Inflammatory macrophage treated with lipopolysaccharide for 4 hours (primary cell): Measurements from ENCODE around the gene KRTAP2-1.
"Not testable (repeated sequence)": the region's sequence is repeated elsewhere in the genome, so short reads cannot be mapped to it uniquely, and the experiment has no call there.

Experiments used
- DNase-seq: peaks from one replicate; pipeline ENCODE4 v3.0.0-alpha.2; 2020

Gene KRTAP2-1

GRCh38 chr17:41010441-41010840 is 36.7 kb downstream of the KRTAP2-1 start:
- DNase-seq = no peak

- no peak for DNase-seq
These were observed 37.2 kb downstream of the KRTAP2-1 start for GRCh38 chr17:41009936-41010335.

DNA sequence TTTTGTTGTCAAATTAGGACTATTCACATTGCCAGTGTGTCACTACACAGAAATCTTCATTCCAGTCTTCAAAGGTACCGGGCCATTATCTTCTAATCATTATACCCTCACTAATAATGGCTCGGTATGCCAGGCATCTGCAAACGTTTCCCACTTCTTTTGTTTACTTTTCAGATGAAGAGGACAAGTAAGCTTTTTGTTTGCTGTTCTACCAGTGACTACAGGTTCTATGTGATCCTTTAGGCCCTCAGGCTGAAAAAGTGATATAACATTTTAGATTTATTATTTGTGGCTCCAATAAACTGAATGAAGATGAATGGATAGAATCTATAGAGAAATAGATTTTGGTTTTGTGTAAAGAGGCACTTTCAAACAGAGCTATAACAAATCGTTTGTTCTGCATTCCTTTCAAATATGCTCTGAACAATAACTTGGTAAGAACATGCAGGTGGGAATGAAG is 37.8 kb downstream of the KRTAP2-1 start:
- no peak for DNase-seq

DNA sequence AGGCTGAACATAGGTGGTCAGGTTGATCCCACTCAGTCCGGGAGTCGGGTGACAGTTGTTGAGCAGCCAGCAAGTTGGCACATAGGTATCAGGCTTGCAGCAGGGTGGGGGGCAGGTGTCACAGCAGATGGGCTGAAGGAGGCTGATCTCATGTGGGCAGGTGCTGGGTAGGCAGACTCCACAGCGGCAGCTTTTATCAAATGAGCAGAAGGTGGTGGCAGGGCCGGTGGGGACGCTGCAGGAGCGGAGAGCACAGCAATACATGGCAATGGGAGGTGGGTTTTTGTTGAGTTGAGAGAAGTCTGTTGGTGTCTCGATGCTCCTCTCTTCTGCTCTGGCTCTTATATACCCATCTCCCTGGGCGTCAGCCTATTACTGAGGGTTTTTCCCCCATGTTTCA is 38.3 kb downstream of the KRTAP2-1 start, which contains the start of gene KRTAP3-1:
Gene KRTAP3-1, minus strand, starts transcription at position 318 of the 400 bp plus-strand sequence. Its CDS starts 54 bp downstream, at position 264.
- no peak for DNase-seq

- no peak for DNase-seq
These were observed 42.7 kb downstream of the KRTAP2-1 start for GRCh38 chr17:41004397-41004796.

DNA sequence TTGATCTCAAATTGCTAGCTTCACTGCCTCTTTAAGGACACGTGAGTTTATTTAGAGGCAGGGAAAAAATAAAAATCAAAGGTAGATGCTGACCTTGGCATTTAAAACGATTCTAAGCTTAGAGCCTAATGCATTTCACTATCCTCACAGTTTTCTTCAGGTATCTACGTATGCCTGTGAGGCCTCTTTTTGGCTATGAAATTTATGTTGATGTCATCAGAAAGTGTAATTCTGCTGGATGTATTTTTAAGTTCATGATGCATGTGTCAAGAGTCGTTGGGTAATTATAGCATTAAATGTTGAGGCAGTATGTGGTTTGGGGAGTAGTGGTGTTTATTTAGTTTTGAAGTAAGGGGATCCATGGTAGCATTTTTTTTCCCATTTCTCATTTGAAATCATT is 43.2 kb downstream of the KRTAP2-1 start:
- no peak for DNase-seq

- peak; percentile 49 for DNase-seq
These were observed 44.3 kb downstream of the KRTAP2-1 start for GRCh38 chr17:41002814-41003213.

DNA sequence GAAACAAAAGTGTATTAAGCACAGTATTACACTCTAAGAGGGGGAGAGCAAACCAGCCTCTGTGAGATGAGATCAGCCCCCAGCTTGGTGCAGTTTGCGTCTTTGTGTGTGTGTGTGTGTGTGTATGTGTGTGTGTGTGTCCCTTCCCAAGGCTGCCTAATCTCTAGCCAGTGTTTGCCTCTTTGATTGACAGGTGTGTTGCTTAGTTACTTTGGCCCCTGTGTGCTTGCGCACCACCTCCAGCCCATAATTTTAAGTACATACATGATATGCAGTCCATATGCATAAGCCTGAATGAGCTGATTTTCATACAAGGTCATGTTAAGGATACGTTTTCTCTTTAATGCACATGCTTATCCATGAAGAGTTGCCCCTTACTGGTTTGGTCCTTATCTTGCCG is 45.3 kb downstream of the KRTAP2-1 start:
- DNase-seq = no peak

- DNase-seq = not testable (repeated sequence)
These were observed 47.6 kb downstream of the KRTAP2-1 start, which contains the start of gene KRTAP3-2 for GRCh38 chr17:40999563-40999962. Gene KRTAP3-2 (minus strand): TSS chr17:40999906. CDS start chr17:40999853, 53 bp downstream.

DNA sequence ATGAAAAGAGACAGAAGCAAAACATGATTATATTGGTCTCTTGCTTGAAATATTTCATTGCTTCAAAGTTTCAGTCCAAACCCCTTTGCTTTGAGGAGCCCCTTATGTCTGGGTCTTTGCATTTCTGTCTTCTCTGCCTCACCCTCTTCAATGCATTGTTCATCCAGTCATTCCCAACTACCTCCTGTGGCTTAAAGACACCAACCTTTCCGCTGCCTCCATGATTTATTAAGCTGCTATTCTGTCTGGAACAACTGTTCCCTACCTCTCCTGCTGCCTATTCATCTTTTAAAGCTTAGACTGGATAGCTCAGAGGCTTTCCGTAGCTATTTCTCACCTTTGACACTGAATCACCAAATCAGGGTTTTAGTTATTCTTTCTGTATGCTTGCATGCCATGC is 49.8 kb downstream of the KRTAP2-1 start:
- no peak for DNase-seq

DNA sequence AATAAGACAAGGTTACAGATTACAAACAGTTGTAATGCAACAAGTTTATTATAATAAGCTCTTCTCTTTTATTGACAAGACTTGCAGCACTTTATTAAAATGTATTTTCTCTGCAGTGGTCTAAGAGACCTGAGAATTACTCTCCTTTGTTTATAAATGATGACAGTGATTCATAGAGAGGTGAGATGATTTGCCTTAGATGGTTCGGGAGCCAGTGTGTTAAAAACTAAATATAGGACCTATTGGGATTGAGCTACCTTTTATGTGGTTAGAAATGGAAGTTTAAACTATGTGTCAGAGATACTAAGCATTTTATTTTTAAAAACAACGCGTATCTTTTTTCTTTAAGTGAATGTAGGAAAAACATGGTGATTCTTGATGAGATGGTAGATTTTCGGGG is 50.3 kb downstream of the KRTAP2-1 start:
- DNase-seq = no peak
